ENCODE data around the gene AMPD2. TPM values are rescaled to one million over a fixed set of nuclear protein-coding genes. Genes with fewer than 3 reads are reported as not detected.
A peak's percentile ranks its signal among the peaks of the same experiment; 100 is the strongest.

Gene AMPD2
- total RNA-seq, 1 experiment from 2014 or later: 79.8 TPM

GRCh38 chr1:109619576-109620400 is at the start of gene AMPD2, which contains the start of gene GNAT2 (continued):
- TF ChIP-seq FOXK1 (CRISPR knock-in tag; IDR thresholded peaks at IDR 0.05) (peak; percentile 61; the same call in 1 of the 2 replicates), ZBTB21 (CRISPR knock-in tag; IDR thresholded peaks at IDR 0.05; ENCODE audit: borderline replicate concordance) (no peak), NFE2L1 (CRISPR knock-in tag; IDR thresholded peaks at IDR 0.05) (no peak), USF1 (CRISPR knock-in tag; IDR thresholded peaks at IDR 0.05) (peak; percentile 84), ZNF263 (CRISPR knock-in tag; IDR thresholded peaks at IDR 0.05; ENCODE audit: low read depth) (no peak), ZNF423 (CRISPR knock-in tag; IDR thresholded peaks at IDR 0.05) (no peak), JAZF1 (CRISPR knock-in tag; IDR thresholded peaks at IDR 0.05) (no peak), EMX1 (CRISPR knock-in tag; IDR thresholded peaks at IDR 0.05) (no peak)

GRCh38 chr1:109570414-109570813 is 49.2 kb upstream of the AMPD2 start:
- Mint-ChIP-seq H3K4me1 (peaks cover 7% of the 10 kb centered on the region), H3K36me3 (no peaks in the 10 kb centered on the region), H3K4me3 (no peak overlapping the region), H3K27me3 (ENCODE audit: low read depth) (no peaks in the 10 kb centered on the region), H3K27ac (no peak overlapping the region), H3K9me3 (no peaks in the 10 kb centered on the region)
- ChIA-PET POLR2A (interaction anchor here (1.3 kb wide), 1 partner anchor 22 kb away, joined by 3 read pairs; the partner anchor contains the start of gene GNAI3), CTCF (interaction anchor here (0.5 to 1.4 kb wide), 9 partner anchors 12 to 76 kb away, joined by 3 to 8 read pairs (median 3); partner anchors contain the start of gene CYB561D1)
- DNase-seq (ENCODE audit: low spot score) (no peak), ATAC-seq (peak; percentile 74)
- TF ChIP-seq JAZF1 (CRISPR knock-in tag; IDR thresholded peaks at IDR 0.05) (no peak), TCF7 (CRISPR knock-in tag; IDR thresholded peaks at IDR 0.05; ENCODE audit: low read depth) (no peak), CDX4 (CRISPR knock-in tag; IDR thresholded peaks at IDR 0.05; ENCODE audit: borderline replicate concordance) (no peak), CBFB (CRISPR knock-in tag; IDR thresholded peaks at IDR 0.05; ENCODE audit: low read depth) (no peak), RELA (CRISPR knock-in tag; IDR thresholded peaks at IDR 0.05; ENCODE audit: borderline replicate concordance) (no peak), ZBTB43 (CRISPR knock-in tag; IDR thresholded peaks at IDR 0.05) (no peak), CREM (CRISPR knock-in tag; IDR thresholded peaks at IDR 0.05) (no peak), ZNF512 (CRISPR knock-in tag; IDR thresholded peaks at IDR 0.05; ENCODE audit: borderline replicate concordance) (no peak), HMGXB4 (CRISPR knock-in tag; IDR thresholded peaks at IDR 0.05) (no peak), ZNF219 (CRISPR knock-in tag; IDR thresholded peaks at IDR 0.05; ENCODE audit: borderline replicate concordance) (no peak), NR3C1 (CRISPR knock-in tag; conservative IDR thresholded peaks at IDR 0.05; ENCODE audit: low read depth) (no peak), ZNF416 (CRISPR knock-in tag; IDR thresholded peaks at IDR 0.05) (no peak), GABPB1 (CRISPR knock-in tag; IDR thresholded peaks at IDR 0.05) (no peak), MXD4 (CRISPR knock-in tag; IDR thresholded peaks at IDR 0.05; ENCODE audit: borderline replicate concordance) (no peak), ZSCAN18 (CRISPR knock-in tag; IDR thresholded peaks at IDR 0.05) (no peak)
